Endothelial cell of umbilical vein (primary cell): Measurements from ENCODE around the gene CHCHD10.

ENCODE experiments used
- EZH2 ChIP-seq: IDR thresholded peaks from 2 replicates; pipeline ENCODE4 v1.6.1; 2012; ENCODE audit warnings: borderline replicate concordance, low read depth, mild to moderate bottlenecking, moderate library complexity, low read length, inconsistent platforms; ENCODE audit not compliant: severe bottlenecking
- TF ChIP-seq, protein P1 (sequence below), 2 donors: IDR thresholded peaks; 1 replicate in 1 of 2; 2 replicates in 1 of 2; pipeline ENCODE4 v1.5.1; 2011; ENCODE audit warnings: low read length in 2 of 2, mild to moderate bottlenecking in 2 of 2, moderate library complexity in 2 of 2, control low read depth in 1 of 2, inconsistent platforms in 1 of 2, low read depth in 1 of 2; ENCODE audit not compliant: insufficient read depth in 1 of 2; ENCODE audit errors: extremely low read depth in 1 of 2

DNA sequence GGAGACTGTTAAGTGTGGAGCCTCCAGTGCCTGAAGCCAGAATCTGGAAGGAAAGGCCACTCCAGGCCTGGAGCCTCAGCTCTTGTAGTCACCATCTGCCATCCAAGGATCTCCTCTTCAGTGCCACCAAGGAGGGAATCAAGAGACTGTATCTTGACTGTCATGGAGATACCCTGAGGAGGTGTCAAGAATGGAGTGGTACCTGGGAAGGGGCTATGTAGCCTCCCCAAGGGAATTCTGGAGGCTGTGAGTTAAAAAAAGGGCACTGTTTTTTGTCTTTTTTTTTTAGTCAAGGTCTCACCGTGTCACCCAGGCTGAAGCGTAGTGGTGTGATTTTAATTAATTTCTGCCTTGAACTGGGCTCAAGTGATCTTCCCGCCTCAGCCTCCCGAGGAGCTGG is 8.2 kb downstream of the CHCHD10 start:
- TF ChIP-seq, protein P1, sequence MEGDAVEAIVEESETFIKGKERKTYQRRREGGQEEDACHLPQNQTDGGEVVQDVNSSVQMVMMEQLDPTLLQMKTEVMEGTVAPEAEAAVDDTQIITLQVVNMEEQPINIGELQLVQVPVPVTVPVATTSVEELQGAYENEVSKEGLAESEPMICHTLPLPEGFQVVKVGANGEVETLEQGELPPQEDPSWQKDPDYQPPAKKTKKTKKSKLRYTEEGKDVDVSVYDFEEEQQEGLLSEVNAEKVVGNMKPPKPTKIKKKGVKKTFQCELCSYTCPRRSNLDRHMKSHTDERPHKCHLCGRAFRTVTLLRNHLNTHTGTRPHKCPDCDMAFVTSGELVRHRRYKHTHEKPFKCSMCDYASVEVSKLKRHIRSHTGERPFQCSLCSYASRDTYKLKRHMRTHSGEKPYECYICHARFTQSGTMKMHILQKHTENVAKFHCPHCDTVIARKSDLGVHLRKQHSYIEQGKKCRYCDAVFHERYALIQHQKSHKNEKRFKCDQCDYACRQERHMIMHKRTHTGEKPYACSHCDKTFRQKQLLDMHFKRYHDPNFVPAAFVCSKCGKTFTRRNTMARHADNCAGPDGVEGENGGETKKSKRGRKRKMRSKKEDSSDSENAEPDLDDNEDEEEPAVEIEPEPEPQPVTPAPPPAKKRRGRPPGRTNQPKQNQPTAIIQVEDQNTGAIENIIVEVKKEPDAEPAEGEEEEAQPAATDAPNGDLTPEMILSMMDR (IDR thresholded peaks at IDR 0.05; ENCODE audit: extremely low read depth in 1 of 2, insufficient read depth in 1 of 2, low read depth in 1 of 2, low read length in 2 of 2) = no peak
- no peak for TF ChIP-seq EZH2
